GM21423 (cell line): ENCODE data around the gene RAD9B.
"Not testable (repeated sequence)": the region's sequence is repeated elsewhere in the genome, so short reads cannot be mapped to it uniquely, and the experiment has no call there.

Source experiments
- ATAC-seq: cut with Tn5 transposase; IDR thresholded peaks from one replicate; pipeline ENCODE4 v1.9.1; 2021; ENCODE audit warnings: mild to moderate bottlenecking, moderate library complexity; ENCODE audit not compliant: unreplicated experiment

RAD9B gene

DNA sequence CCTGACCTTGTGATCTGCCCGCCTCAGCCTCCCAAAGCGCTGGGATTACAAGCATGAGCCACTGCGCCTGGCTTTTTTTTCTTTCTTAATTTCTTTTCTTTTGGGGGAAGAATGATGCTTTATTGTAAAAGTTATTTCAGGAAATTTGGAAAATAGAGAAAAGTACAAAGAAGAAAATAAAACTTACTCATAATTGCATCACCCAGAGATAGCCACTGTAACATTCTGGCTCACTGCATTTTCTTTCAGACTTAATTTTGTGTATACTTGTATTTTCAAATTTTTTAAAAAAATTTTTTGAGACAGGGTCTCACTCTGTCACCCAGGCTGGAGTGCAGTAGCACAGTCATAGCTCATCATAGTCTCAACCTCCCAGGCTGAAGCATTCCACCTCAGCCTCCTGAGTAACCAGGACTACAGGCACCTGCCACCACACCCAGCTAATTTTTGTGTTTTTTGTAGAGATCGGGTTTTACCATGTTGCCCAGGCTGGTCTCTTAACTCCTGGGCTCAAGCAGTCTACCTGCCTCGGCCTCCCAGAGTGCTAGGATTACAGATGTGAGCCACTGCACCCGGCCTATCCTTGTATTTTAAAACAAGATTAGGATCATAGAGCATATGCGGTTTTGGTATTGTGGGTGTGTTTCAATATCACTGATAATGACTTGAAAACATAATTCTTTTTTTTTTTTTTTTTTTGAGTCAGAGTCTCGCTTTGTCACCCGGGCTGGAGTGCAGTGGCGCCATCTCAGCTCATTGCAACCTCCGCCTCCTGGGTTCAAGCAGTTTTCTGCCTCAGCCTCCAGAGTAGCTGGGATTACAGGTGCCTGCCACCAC, 19.0 kb downstream of the RAD9B start:
- ATAC-seq = not testable (repeated sequence)

DNA sequence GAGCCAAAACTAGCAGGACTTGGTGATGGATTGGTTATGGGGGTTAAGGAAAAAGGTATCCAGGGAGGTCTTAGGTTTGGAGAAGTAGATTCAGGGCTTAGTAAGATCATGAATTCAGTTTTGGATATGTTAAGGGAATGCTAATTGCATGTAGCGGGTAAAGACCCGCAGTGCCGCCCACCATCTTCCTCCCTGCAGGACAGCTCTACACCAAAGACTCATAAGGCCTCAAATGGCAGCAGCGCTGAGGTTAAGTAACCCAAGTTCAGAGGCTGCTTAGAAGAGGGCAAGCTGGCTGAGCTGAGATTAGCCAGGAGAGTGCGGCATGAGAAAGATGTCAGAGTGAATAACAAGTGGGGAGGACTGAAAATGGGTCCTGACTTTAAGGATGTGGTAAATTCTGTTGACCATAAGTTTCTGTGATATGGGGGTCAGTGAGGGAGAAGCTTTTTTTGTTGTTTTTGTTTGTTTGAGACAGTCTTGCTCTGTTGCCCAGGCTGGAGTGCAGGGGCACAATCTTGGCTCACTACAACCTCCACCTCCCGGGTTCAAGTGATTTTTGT, 26.2 kb downstream of the RAD9B start:
- ATAC-seq = no peak

DNA sequence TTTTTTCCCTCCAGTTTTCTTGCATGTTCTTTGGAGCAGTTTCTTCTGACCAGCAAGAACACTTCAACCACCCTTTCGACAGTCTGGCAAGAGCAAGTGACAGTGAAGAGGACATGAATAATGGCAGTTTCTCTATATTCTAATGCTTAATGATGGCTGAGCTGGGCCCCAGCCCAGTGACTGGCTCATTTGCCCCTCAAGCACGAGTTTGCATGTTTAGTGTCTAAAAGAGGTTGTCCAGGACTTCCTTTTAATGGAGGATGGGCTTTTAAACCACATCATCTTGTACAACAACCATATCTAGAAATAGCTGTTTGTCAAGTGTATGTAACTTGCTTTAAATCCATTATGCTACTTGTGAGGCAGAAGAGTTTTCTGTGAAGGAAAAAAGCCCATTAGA, 28.4 kb downstream of the RAD9B start:
- ATAC-seq = no peak

DNA sequence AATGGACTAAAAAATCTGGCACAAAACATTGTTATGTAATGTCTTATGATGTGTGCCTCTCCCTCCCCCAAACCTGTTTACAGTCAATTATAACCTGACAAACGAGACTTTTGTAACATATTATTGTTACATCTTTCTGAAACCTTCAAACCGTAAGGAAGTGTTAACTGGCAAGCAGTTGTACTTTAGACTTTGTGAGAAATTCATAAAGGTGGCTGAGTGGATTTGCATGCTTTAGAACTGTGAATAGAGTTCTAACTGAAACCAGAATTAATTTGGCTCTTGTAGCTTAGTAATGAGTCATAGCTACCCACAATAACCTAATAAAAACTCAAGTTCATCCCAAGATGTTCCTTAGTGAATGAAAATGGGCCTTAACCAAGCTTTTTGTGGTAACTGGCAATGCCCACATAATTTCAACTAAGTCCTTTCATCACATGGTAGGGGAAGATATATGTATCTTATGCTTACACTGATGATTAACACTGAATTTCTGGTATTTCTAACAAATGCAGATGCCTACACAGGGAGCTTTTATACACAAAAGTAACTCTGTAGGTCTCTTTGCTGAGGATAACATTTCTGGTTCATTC, 29.7 kb downstream of the RAD9B start:
- ATAC-seq = peak; percentile 81

DNA sequence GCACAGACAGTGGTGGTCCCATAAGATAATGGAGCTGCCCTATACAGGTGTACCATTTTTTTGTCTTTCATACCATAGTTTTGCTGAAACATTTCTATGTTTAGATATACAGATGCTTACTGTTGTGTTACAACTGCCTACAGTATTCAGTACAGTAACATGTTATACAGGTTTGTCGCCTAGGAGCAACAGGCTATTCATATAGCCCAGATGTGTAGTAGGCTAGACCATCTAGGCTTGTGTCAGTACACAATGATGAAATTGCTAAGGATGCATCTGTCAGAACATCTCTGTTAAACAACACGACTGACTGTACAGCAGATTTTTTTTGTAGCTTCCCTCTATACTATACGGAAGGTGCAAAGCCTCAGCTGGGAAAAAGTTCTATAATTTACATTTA, 30.5 kb downstream of the RAD9B start:
- no peak for ATAC-seq

DNA sequence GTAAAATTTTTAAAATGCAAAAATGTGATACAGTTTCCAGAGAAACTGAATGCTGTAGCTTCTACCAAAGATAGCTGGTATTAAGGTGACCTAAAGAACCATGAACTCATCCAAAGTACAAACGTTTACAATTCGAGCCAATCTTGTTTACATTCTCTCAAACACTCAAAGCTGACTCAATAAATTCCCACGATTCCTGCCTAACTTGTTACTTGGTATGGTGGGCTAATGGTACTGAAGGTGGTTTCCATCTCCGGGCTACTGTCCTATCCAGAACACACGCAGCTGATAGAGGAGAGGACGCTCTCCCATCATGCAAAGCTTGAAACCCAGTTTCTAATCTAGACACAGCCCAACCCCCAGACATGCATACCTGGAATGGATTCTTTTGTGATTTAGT, 31.5 kb downstream of the RAD9B start:
- no peak for ATAC-seq

DNA sequence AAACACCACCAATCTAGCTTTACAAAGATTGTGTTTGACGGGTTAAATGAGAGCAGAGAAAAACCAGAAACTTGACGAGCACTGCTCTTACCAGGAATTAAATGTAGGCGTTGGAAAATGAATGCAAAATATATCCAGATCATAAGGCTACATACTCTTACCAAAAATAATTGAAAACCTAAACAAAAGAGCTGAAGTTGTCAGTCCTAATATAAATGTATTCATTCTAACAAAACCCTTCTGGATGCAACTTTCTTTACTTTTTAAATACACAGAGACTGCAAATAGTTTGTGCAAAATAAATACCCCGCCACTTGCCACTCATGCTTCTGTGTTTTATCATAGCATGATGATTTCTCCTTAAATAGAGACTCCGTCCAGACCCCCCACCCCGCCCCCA, 32.7 kb downstream of the RAD9B start:
- ATAC-seq = no peak

DNA sequence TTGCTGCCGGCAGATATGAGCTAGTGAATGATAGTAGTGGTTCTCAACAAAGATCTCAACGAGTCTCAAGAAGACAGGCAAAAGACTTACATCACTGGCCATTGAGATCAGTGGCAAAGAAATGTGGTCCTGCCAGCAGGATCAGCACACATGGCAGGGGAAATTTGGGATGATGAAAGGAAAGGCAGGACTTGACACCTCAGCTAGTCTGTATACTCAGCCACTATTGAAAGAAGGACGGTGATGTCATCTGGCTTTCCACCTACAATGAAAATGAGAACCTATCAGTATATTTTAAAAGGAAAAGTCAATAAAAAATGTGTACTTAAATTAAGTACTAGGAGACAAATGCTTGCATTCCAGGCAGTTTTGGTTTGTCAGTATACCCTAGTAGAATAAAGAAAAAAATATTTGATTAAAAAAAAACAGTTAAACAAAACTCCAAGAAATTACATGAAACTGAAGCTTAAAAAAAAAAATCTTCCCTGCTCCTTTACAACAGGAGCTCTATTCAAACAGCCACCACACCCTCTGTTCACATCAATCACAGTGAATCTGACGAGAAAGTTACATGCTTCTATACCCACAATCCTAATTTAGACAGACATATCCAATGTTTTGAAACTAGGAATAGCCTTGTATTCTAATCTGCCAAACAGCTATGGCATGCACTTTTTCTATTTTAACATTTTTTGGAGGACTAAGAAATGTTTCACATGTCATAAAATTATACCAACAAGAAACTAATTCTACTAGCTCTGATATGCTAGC, 34.9 kb downstream of the RAD9B start:
- no peak for ATAC-seq

DNA sequence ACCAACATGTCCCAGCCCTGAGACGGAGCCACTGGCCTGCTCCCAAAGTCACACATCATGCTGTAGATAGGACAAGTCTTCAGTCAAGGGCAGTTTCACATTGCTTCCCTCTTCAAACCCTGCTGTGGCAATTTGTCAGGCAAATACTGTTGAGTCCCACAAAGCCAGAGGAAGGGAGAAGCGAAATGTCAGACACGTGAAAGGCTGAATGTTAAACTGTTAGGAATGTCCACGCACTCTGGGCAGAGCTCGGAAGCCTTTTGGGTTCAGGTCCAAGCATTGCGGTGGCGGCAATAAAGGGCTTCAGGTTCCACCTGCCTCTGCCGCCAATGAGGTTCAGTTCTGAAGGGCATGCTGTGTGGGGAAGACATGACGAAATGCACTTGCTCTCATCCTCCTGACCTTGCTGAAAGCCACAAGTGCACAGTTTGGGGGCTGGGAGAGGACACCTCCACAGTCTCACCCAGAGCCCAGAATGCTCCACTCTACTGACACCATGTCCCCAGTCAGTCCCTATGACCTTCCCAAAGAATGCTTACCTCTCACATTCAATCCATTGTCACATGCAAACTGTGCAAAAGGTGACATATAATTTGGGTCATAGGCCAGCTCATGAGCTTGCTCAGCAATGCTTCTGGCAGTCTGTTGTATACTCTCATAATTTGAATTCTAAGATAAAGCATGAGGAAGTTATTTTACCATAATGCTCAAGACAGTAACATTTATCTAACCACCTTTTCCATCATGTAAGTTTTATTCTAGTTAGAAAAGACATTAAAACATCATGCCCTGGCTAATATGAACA, 35.7 kb downstream of the RAD9B start:
- no peak for ATAC-seq

DNA sequence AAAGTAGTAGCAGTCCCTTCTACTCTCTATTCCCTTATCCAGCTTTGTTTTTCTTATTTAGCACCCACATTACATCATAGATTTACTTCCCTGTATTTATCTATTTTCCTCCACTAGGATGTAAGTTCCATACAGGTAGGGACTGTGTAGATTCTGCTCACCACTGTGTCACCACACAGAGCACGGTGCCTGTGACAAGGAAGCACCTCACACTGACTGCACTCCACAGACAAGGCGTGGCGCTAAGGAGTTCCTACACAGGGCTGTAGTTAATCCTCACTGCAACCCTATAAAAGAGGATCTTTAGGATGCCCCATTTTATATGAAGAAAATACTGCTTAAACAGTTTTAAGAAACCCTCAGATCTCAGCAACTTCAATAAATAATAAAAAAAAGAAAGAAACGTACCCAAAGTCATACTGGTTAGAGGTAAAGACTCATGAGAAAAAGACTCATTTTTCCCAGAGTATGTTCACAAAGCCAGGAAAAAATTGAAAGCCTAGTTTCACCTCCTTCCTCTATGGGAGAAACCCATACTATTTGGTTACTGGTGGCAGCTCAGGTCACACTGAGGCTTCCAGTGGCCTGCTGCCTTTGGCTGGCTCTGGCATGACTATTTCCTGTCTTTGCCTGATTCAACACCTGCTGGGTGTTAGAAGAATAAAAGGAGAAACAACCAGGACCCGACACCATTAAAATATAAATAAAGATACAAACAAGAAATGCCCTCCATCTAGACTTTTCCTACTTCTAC, 36.9 kb downstream of the RAD9B start:
- ATAC-seq = no peak

DNA sequence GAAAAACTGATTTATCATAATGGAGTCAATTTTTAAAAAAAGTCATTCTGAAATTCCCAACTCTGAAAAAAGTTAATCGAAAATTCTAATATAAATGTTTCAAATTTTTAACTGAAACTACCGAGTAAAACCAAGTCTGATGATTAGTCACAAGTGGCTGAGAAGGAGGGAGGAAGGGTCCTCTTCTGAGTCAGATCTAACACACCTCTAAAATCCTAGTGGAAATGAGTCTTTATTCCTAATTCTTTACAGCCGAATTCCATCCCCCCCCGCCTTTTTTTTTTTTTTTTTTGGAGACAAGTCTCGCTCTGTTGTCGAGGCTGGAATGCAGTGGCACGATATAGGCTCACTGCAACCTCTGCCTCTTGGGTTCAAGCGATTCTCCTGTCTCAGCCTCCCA, 37.9 kb downstream of the RAD9B start:
- no peak for ATAC-seq

DNA sequence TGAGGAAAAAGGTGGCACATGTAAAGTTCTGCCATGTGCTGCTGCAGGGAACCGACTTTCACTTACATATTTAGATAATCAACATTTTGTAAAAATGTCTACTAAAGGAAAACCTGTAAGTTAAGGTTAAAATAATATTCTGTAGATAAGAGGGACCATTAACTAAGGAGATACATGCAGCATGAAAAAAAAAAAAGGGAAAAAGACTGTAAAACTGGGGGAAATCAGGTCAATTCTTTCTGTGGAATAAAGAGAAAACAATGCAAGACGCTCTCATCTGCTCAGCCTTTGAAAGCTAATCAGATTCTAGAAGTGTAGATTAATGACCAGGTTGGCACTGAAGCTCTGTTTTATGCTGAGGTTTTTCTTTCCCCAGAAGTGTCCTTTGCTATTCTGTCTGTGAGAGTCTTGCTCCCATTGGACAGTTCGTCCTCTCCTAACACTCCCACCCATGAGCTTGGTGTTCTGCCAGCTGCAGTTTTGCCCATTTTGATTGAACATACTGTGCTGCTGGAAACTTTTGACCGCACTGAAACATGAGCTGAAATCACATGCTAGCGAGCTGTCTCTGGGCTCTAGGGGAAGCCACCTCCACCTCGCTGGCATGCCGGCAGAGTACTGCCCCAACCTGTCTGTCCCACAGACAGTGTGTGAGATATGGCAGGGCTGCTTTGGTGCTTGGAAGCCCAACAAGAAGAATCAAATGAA, 41.3 kb downstream of the RAD9B start:
- ATAC-seq = no peak

DNA sequence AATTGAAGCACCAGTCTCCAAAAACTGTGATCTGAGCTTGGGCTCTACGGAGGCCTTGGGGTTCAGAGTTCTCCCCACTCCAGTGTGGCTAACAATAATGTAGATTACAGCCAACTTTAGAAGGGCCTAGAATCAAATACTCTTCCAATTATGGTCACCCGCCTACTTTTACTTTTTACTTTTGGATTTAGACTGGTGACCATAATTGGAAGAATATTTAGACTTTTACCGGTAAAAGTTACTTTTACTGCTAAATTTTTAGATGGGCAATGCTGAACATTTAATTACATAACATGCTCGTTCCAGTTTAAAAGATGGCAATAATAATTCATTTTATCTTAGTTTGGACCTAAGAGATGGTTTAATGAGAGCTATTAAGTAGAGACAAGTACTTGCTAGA, 41.8 kb downstream of the RAD9B start:
- no peak for ATAC-seq

DNA sequence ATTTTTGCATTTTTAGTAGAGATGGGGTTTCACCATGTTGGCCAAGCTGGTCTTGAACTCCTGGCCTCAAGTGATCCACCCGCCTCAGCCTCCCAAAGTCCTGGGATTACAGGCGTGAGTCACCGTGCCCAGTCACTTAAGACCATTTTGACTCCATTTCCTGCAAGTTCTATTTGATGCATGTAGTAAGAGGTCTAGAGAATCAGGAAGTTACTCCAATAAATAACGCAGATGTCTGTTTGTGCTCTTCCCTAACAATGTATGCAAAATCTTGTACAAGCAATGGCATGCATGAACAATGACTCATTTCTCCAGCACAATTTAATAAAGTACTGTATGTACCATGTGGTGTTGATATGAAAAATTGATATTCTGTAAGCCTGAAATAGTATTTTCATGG, 43.1 kb downstream of the RAD9B start:
- ATAC-seq = not testable (repeated sequence)

DNA sequence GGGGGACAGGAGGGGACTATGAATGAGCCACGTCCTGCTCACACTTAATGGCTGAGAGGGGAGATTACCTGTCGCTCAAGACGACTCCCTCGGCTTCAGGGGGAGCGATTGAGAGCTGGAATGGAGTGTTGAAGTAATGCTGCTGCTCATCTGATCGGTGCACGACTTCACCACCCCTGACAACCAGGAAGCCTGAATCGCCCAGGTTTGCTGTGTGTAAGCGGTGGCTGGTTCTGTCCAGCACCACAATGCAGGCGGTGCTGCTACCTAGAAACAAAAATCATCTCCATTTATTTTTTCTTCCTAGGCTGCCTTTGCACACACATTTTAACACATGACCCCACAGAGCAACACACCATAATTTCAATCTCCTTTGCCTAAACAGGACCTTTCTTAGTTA, 43.7 kb downstream of the RAD9B start:
- ATAC-seq = no peak

DNA sequence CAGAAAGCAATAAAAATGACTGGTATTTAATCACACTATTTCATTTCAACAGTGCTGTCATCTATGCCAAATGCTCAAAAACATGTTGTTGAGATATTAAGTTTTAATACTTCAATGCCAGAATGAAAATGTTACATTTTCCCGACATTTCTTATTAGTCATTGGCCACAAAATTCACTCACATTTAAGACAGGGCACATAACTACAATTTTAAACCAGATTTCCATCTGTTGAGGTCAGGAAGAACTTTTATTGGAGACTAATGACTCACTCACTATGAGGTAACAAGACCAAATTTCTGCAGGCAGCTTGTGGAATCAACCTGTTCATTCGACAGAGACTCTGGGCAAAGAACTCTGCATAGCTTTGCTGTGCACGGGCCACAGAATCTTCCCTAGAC, 44.2 kb downstream of the RAD9B start:
- ATAC-seq = no peak

DNA sequence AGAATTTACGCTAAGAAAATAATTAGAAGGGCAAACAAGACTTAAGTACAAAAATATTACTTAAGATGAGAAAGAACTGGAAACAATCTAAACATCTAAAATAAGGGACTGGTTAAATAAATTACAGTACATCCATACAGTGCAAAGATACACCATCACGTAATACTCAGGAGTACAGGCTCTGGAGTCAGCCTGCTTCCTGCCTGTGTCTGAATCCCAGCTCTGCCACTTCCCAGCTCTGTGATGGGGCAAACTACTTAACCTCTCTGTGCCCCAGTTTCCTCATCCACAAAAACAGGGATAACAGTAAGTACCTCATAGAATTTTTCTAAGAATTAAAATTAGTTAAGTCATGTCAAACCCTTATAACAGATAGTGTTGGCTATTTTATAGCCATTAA, 45.0 kb downstream of the RAD9B start:
- ATAC-seq = no peak

DNA sequence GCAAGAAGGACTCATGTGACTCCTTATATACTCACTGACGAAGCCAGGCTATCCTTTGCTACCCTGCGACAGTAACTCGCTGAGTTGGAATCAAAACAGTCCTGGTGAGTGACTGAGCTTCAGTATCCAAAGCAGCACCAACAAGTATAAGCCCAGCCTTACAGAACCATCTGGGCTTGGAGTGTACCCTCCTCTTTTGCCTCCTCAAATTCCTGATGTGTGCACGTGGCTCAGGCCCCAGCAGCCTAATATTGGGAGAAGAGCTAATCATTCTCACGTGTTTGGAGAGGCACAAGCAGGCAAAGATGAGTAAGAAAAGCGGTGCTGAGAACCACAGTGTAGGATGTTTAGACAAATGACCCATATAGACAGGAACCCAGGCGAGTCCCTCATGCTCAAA, 46.5 kb downstream of the RAD9B start:
- no peak for ATAC-seq

DNA sequence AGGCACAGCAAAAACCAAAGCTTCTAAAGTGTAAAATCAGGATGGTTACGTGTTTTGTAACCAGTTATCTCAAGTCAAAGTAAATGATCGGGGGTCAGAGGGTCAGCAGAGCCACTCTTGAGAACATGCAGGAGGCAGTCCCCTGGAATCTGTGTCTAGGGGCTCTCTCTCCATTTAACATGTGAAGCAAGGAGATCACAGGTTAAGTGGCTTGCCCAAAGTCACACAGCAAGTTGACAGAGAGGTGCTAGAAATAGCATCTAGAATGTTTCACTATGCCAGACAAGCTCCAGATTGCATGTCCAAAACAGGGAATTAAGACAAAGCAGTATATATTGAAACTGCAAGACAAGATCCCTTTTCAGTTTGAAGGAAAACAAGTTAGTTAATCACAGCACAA, 47.6 kb downstream of the RAD9B start:
- no peak for ATAC-seq

DNA sequence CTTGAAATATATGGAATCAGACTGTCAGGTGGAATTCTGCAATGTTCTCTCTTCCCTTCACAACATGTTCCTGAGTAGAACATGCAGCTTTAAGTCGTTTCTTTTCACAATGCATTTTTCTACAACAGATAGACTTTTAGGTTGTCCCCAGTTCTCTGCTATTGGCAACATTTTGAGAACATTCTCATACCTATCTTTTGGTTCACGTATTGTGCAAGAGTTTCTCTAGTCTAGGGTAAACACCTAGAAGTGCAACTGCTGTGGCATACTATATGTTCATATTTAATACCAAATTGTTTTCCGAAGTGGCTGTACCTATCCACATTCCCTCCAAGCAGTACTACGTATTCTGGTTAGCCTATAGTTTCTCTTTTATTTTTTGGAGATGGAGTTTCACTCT, 48.9 kb downstream of the RAD9B start:
- no peak for ATAC-seq
